ENCODE measurements around the gene DPP6.

DNA sequence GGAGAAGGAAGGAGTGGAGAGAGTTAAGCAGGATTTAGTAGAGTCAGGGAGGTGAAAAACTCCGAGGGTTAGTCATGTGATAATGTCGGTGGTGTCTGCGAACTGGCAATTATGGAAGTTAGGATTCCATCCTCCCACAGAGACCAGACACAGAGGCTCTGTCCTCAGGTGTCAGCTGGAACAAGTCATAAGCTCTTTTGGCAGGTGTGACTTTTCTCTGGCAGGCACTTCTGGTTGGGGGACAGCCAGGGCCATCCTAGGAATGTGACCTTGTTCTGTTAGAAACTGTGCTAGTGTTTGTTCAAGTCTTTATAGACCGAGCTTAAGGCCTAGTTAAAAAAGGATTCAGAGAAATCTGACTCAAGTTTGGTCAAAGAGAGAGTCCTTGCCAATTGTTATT is 371.0 kb downstream of the DPP6 start:
- TF ChIP-seq, protein P1, sequence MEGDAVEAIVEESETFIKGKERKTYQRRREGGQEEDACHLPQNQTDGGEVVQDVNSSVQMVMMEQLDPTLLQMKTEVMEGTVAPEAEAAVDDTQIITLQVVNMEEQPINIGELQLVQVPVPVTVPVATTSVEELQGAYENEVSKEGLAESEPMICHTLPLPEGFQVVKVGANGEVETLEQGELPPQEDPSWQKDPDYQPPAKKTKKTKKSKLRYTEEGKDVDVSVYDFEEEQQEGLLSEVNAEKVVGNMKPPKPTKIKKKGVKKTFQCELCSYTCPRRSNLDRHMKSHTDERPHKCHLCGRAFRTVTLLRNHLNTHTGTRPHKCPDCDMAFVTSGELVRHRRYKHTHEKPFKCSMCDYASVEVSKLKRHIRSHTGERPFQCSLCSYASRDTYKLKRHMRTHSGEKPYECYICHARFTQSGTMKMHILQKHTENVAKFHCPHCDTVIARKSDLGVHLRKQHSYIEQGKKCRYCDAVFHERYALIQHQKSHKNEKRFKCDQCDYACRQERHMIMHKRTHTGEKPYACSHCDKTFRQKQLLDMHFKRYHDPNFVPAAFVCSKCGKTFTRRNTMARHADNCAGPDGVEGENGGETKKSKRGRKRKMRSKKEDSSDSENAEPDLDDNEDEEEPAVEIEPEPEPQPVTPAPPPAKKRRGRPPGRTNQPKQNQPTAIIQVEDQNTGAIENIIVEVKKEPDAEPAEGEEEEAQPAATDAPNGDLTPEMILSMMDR (conservative IDR thresholded peaks at IDR 0.05; ENCODE audit: low read depth, low read length), result no peak
- no peak for TF ChIP-seq EZH2 (IDR thresholded peaks at IDR 0.05; ENCODE audit: borderline replicate concordance, low read depth, low read length, poor library complexity, severe bottlenecking)

Measured in A673 (cell line).